ENCODE measurements around the gene HERC3.

The HERC3 gene

DNA sequence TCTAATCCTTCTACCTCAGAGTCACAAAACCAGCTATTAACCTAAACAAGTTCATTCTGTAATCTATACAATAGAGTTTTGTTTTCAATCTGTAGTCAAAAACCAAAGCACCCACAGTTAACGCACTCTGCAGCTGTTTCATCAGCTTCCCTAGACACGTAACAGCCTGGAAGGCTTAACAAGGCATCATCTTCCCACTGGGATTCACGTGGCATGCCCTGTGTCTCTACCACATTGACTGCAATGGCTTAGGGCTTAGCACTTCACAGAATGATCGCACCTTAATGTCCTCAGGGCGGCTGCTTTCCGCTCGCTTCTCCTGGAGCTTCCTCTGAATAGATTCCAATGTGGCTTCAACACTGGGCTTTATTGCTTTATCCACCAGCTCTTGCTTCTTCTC is 155.1 kb downstream of the HERC3 start:
- DNase-seq = no peak

DNA sequence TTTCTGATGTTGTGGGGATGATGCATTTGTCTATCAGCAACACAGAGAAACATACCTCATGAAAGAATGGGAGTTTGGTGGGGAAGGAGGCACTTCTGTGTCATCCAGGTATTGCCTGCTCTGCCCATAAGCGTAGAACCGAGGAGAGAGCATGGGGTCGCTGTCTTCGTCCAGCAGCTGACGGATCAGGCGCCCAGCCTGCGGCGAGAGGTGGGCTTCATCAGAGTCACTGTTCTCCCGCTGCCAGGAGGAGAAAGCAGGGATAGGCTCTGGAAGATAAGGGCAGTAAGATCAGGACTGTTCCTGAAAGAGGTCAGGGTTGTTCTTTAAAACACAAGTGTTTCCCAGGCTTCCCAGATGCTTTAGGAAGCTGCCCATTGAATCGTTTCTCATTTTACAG is 158.1 kb downstream of the HERC3 start:
- DNase-seq = no peak

DNA sequence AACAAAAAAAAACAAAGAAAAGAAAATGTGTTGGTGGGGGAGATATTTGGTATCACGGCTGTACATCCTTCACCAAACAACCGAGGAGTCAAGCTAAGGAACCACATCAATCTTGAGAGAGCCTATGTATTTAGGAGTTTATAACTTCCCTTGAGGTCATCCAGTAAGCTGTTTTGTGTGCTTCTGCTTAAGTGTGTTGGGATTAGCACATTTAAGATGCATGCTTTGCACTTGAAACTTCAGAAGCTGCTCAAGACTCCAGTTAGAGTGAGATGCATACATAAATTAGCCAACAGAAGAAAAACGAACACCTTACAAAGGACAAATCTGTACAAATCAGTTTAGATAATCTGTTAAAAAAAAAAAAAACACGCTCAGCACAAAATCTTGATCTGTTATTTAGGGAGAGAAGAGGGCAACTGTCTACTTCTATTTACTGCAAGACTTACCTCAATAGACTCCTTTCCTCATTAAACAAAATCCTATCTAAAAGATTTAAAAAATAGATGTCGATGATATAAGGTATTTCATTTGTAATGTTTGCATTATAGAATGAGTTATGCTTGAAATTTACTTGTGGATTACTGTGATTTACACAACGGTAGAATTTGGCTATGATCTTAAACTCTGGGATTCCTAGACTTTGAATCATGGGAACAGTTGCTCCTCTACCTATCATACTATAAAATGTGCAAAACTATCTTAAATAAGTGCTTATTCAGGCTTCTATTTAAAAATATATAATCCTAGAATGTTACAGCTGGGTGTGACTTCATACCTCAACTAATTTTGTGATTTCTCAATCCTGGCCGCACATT is 159.2 kb downstream of the HERC3 start:
- no peak for DNase-seq

DNA sequence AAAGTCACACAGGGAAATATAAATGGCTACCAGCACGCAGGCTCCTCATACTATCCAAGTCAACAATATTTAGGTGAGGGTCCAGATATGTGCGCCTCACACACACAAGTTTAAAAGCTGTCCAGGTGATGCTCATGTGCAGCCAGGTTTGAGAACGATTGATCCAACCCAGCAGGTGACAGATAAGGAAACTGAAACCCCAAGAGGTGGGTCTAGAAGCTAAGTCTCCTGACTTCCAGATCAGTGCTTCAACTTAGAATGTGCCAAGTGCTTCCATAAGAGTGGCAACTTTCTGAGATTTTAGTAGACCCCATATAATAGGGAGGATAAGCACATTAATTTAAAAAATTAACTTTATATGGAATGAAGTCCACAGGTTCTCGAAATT is 159.8 kb downstream of the HERC3 start:
- DNase-seq = no peak

DNA sequence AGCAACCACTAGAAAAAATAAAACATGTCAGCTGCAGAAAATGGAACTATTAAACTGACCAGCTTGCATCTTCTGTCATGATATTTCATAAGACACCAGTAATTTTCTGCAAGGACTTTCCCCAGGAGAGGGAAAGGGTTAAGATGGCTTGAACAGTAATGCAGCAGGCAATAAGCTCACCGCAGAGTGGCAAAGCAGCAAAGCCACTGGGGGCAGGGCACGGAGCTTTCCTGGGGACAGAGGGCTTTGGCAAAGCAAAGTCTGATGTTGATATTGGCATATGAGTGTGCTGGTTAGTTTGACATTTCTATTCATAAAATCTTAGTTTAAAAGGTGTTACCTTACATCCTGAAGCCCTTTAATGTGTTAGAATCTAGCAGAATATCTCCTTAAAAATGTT is 160.5 kb downstream of the HERC3 start:
- DNase-seq = no peak

DNA sequence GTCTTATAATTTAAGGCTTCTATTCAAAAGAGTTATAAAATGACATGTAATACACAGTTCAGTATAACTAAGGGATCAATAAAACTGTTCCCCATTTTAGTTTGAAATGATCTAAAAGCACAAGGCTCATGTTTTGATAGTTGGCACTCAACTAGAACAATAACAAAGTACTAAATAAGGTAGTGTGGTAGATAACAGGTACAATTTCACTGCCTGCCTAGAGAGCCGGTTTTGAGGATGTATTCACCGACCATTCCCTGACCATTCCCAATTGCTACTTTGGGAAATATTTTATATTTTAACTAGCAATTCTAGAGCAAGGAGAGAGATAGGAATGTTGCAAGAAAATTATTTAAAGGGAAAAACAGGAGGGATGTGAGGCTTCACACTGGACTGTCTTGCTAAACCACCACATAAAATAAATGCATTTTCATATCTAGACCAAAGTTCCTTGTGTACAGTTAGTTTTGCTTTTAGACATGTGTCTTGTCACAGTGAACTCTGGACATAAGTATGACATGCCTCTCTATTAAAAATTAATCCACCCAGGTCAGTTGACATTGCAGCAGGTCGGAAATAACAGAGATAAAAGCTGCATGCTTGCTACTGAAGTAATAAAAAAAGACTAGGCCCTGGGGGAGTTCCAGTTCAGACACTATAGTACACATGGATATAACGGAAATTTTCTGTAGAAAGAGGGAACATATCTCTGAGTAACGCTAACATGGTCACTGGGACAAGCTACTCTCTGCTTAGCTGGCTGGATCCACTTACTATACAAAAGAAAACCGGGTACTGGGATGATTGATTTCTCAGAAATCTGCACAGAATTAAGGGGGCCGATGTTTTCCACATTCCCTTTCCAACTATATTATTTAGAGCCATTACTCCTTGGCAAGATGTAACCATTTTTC is 161.6 kb downstream of the HERC3 start:
- DNase-seq = no peak

DNA sequence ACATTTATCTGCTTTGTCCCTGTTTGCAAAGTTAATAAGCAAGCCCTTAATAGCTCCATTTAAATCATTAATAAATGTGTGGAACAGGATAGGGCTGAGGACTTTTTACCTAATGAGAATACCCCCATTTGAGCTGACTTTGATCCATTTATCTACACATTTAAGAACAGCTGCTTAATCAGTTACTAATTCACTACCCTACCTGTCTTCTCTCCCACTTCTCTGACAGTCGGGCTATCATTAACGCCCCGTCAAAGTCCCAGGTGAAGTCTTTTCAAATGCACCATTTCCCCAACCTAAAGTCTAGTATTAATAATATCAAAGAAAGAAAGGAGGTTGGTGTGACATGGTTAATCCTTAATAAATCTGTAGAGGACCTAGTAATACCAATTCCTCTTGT is 162.5 kb downstream of the HERC3 start:
- DNase-seq = no peak

DNA sequence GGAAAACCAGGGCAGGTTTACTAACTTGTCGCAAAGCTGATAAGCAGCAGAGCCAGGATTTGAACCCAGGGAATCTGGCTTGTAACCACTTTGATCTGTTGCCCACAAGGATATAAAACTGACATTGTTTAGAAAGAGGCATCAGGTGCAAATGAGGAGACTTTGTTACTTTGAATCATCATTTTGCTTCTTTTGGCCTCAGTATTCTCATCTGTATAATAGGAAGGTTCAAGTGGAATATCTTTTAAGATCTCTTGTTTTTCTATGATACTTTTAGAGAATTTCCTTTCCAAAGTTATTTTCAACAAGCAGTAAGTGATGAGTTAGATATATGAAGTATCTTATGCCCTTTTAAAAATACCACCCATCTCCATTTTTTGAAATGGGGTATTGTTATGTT is 163.2 kb downstream of the HERC3 start:
- DNase-seq = no peak

DNA sequence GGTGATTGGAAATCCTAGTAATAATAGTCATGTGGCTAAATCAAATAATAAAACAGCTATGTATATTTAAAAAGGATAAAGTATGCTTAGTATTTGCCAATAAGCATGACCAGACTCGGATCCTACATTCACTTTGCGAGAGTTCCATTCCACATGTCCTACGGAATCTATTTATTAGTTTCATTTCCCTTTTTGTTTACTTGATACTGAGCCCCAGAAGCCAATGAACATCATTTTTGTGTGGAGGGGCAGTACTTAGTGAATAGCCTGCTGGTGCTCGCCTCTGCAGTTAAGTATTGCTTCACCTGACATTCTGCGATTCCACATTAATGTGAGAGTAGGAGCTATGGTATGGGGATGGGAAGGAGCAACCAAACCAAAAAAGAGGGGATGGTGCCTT is 163.9 kb downstream of the HERC3 start:
- no peak for DNase-seq

DNA sequence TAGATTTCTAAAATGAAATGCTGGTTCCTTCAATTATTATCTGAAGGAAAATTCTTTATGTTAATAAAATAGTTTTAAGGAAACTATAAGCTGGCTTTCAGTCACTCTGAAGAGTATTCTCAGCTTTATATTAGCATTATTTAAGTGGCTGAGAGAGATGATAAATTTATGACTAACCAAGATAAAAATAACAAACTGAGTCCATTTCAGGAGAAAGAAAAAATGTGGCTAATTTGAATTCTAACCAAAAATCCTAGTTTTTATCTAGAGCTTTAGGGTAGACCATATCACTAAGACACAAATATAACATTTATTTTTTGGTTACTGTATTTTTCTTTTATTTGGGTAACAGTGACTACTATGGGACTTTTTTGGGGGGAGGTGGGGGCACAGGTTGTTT is 164.8 kb downstream of the HERC3 start:
- no peak for DNase-seq

DNA sequence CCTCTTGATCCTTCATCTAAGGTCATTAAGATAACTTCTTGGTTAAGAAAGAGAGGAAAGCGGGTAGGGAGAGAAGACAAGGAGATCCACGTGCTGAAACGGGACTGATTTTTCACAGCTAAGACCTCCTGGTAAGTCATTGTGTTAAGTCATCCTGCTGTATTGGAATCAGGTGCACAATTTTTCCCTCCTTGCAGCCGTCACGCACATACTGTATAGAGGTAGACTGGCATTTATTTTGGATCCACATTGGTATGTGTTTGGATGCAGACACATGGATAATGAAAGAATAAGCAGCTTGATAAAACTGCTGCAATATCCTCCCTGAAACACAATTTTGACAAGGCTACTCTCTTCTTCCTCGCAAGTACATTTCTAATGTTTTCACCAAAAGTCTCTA is 165.5 kb downstream of the HERC3 start:
- DNase-seq = no peak

Data from kidney glomerular epithelial cell (primary cell).